ENCODE results near the gene TSPAN2. TPM values are rescaled to one million over a fixed set of nuclear protein-coding genes. Genes with fewer than 3 reads are reported as not detected.

The TSPAN2 gene
- polyA plus RNA-seq, 2 of the 4 experiments (the other 2 are of a cell fraction) = 1.7 to 2.7 TPM

DNA sequence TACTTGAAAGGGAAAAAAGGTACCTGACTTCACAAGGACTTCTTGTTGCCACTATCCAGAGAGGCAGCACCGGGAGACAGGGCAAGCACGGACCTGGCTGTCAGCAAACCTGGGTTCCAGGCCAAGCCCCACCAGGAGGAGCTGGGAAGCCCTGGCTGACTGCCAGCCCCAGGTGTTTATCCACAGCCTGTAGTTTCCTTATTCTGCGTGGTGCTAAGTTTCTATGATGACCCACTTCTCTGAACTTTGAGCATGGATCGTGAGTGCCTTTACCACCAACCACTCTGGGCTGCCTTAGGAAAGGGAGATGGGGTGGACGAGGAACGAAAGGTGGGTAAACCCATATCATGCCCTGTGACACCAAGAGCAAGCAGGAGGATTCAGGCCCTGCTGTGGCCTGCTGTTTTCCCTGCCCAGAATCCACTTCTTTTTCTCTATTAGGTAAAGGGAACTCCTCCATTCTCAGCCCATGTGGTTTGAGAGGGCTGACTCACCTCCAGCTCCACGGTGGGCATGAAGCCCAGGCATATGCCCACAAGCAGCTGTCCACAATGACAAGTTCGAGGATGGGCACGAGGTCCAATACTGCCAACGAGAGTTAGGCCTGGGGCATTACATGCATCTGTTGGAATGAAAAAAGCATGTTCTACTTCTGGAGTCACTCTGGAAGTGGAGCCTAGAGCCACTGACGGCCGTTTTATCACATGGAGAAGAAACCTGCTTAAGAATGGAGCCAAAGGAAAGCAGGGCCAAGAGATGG lies 20.3 kb downstream of the TSPAN2 start:
- H3K27ac ChIP-seq = no peak overlapping the region
- H3K4me2 ChIP-seq = no peak overlapping the region
- TF ChIP-seq POLR2A (IDR thresholded peaks at IDR 0.05; ENCODE audit: low read length) (no peak), NFE2L2 (conservative IDR thresholded peaks at IDR 0.05; ENCODE audit: low read length) (no peak), JUNB (IDR thresholded peaks at IDR 0.05) (no peak), EHMT2 (IDR thresholded peaks at IDR 0.05; ENCODE audit: low read depth) (no peak), FOSB (CRISPR knock-in tag; IDR thresholded peaks at IDR 0.05) (no peak), MAX (IDR thresholded peaks at IDR 0.05) (no peak), KDM5A (IDR thresholded peaks at IDR 0.05) (no peak), RFX5 (IDR thresholded peaks at IDR 0.05) (no peak), HEYL (CRISPR knock-in tag; IDR thresholded peaks at IDR 0.05) (no peak), FOSL2 (IDR thresholded peaks at IDR 0.05) (no peak), FOSL2 (CRISPR knock-in tag; IDR thresholded peaks at IDR 0.05) (no peak), ZFP36 (IDR thresholded peaks at IDR 0.05; ENCODE audit: borderline replicate concordance, partially characterized antibody) (no peak), ZSCAN20 (CRISPR knock-in tag; IDR thresholded peaks at IDR 0.05) (no peak), EP300 (IDR thresholded peaks at IDR 0.05) (no peak)
- TF ChIP-seq, protein P1, sequence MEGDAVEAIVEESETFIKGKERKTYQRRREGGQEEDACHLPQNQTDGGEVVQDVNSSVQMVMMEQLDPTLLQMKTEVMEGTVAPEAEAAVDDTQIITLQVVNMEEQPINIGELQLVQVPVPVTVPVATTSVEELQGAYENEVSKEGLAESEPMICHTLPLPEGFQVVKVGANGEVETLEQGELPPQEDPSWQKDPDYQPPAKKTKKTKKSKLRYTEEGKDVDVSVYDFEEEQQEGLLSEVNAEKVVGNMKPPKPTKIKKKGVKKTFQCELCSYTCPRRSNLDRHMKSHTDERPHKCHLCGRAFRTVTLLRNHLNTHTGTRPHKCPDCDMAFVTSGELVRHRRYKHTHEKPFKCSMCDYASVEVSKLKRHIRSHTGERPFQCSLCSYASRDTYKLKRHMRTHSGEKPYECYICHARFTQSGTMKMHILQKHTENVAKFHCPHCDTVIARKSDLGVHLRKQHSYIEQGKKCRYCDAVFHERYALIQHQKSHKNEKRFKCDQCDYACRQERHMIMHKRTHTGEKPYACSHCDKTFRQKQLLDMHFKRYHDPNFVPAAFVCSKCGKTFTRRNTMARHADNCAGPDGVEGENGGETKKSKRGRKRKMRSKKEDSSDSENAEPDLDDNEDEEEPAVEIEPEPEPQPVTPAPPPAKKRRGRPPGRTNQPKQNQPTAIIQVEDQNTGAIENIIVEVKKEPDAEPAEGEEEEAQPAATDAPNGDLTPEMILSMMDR (IDR thresholded peaks at IDR 0.05) = no peak
- TF ChIP-seq, protein P2, sequence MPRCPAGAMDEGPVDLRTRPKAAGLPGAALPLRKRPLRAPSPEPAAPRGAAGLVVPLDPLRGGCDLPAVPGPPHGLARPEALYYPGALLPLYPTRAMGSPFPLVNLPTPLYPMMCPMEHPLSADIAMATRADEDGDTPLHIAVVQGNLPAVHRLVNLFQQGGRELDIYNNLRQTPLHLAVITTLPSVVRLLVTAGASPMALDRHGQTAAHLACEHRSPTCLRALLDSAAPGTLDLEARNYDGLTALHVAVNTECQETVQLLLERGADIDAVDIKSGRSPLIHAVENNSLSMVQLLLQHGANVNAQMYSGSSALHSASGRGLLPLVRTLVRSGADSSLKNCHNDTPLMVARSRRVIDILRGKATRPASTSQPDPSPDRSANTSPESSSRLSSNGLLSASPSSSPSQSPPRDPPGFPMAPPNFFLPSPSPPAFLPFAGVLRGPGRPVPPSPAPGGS (IDR thresholded peaks at IDR 0.05) = no peak
- CTCF ChIA-PET = no interaction called here
- no peaks in the 10 kb centered on the region for H3K9me3 ChIP-seq
- 67% methylated on average over 12 of the region's 12 CpGs for WGBS (ENCODE audit: missing lambda C conversion rate)
- no peak overlapping the region for H3K4me3 ChIP-seq
- ATAC-seq = no peak
- no peak for FAIRE-seq
- no peaks in the 10 kb centered on the region for H3K4me1 ChIP-seq
- POLR2A ChIA-PET = no interaction called here
- no peak for DNase-seq (ENCODE audit: low read depth in 1 of 2, low spot score in 1 of 2)

GRCh38 chr1:115067161-115067859 lies 22.0 kb downstream of the TSPAN2 start:
- Histone ChIP-seq H3K4me2 (no peak overlapping the region), H3K4me3 (no peak overlapping the region), H3K9me3 (no peaks in the 10 kb centered on the region), H3K4me1 (no peaks in the 10 kb centered on the region), H3K27ac (no peak overlapping the region)
- no peak for DNase-seq (ENCODE audit: low read depth in 1 of 2, low spot score in 1 of 2)
- no peak for ATAC-seq
- TF ChIP-seq, protein P1 (IDR thresholded peaks at IDR 0.05) = no peak
- TF ChIP-seq RARB (CRISPR knock-in tag; IDR thresholded peaks at IDR 0.05) = no peak
- TF ChIP-seq RNF2 (IDR thresholded peaks at IDR 0.05; ENCODE audit: borderline replicate concordance, low read depth) = no peak
- no peak for TF ChIP-seq CBX8 (IDR thresholded peaks at IDR 0.05)
- no peak for TF ChIP-seq TFCP2L1 (CRISPR knock-in tag; IDR thresholded peaks at IDR 0.05)
- no peak for TF ChIP-seq MAZ (IDR thresholded peaks at IDR 0.05; ENCODE audit: borderline replicate concordance, low read depth, low read length)
- no peak for TF ChIP-seq JUN (IDR thresholded peaks at IDR 0.05)
- ChIA-PET CTCF (interaction anchor here (1.7 kb wide), 1 partner anchor 15 kb away, joined by 8 read pairs; no protein-coding TSS in a partner anchor), POLR2A (no interaction called here)
- 65% methylated on average over 8 of the region's 8 CpGs for WGBS (ENCODE audit: missing lambda C conversion rate)
- no peak for FAIRE-seq
